HUES6 (cell line): ENCODE results near the gene KATNAL1.
A peak's percentile ranks its signal among the peaks of the same experiment; 100 is the strongest.

ENCODE experiments used
- H3K27ac ChIP-seq: 2 replicates; pipeline ENCODE4 v1.7.0; 2013; ENCODE audit warnings: low read depth, mild to moderate bottlenecking, low read length, inconsistent platforms
- H3K27me3 ChIP-seq: 2 replicates; pipeline ENCODE4 v1.6.1; 2013; ENCODE audit warnings: low read length; ENCODE audit not compliant: control insufficient read depth, insufficient read depth
- H3K36me3 ChIP-seq: 2 replicates; pipeline ENCODE4 v1.6.1; 2013; ENCODE audit warnings: low read length; ENCODE audit not compliant: control insufficient read depth, insufficient read depth
- H3K4me1 ChIP-seq: 2 replicates; pipeline ENCODE4 v1.6.1; 2013; ENCODE audit warnings: low read length; ENCODE audit not compliant: control insufficient read depth, insufficient read depth
- H3K4me3 ChIP-seq: 2 replicates; pipeline ENCODE4 v1.5.1; 2013; ENCODE audit warnings: low read depth, low read length
- H3K9ac ChIP-seq: one replicate; pipeline ENCODE4 v1.6.1; 2013; ENCODE audit warnings: mild to moderate bottlenecking, low read length
- H3K9me3 ChIP-seq: 2 replicates; pipeline ENCODE4 v1.6.1; 2013; ENCODE audit warnings: low read depth, low read length; ENCODE audit not compliant: control insufficient read depth, insufficient read depth

Gene KATNAL1

GRCh38 chr13:30307194-30307970 is at the start of gene KATNAL1:
KATNAL1 (minus strand) TSS chr13:30307551; CDS start chr13:30283777, 23,774 bp downstream.
- H3K9ac ChIP-seq: peak within 1 kb of the TSS; percentile 93
- H3K36me3 ChIP-seq: no peaks in the 10 kb centered on the region
- H3K9me3 ChIP-seq: no peaks in the 10 kb centered on the region
- H3K27ac ChIP-seq: peak within 1 kb of the TSS; percentile 91
- peak within 1 kb of the TSS; percentile 99 for H3K4me3 ChIP-seq
- H3K4me1 ChIP-seq: peaks cover 20% of the 10 kb centered on the region; the same call in 1 of the 2 replicates
- H3K27me3 ChIP-seq: no peaks in the 10 kb centered on the region

GRCh38 chr13:30355839-30356238 is 48.5 kb upstream of the KATNAL1 start:
- H3K4me3 ChIP-seq: no peak overlapping the region
- H3K9ac ChIP-seq: no peak overlapping the region
- H3K9me3 ChIP-seq: peaks cover 10% of the 10 kb centered on the region
- no peaks in the 10 kb centered on the region for H3K27me3 ChIP-seq
- no peak overlapping the region for H3K27ac ChIP-seq
- peaks cover 10% of the 10 kb centered on the region; the same call in 1 of the 2 replicates for H3K4me1 ChIP-seq
- H3K36me3 ChIP-seq: no peaks in the 10 kb centered on the region

- no peak overlapping the region for H3K4me3 ChIP-seq
- H3K9me3 ChIP-seq: peaks cover 10% of the 10 kb centered on the region
- peaks cover 10% of the 10 kb centered on the region; the same call in 1 of the 2 replicates for H3K4me1 ChIP-seq
- no peak overlapping the region for H3K9ac ChIP-seq
- H3K36me3 ChIP-seq: no peaks in the 10 kb centered on the region
- no peak overlapping the region for H3K27ac ChIP-seq
- no peaks in the 10 kb centered on the region for H3K27me3 ChIP-seq
These were observed 48.0 kb upstream of the KATNAL1 start for GRCh38 chr13:30355384-30355699.

GRCh38 chr13:30354493-30355383 is 47.4 kb upstream of the KATNAL1 start:
- Histone ChIP-seq H3K4me1 (peaks cover 10% of the 10 kb centered on the region; the same call in 1 of the 2 replicates), H3K9me3 (peaks cover 10% of the 10 kb centered on the region), H3K4me3 (no peak overlapping the region), H3K36me3 (no peaks in the 10 kb centered on the region), H3K27ac (no peak overlapping the region), H3K9ac (no peak overlapping the region), H3K27me3 (no peaks in the 10 kb centered on the region)

- Histone ChIP-seq H3K9me3 (peaks cover 10% of the 10 kb centered on the region), H3K27ac (no peak overlapping the region), H3K4me1 (peaks cover 10% of the 10 kb centered on the region; the same call in 1 of the 2 replicates)
These were observed 46.3 kb upstream of the KATNAL1 start for GRCh38 chr13:30353471-30354215.

GRCh38 chr13:30353060-30353459 is 45.7 kb upstream of the KATNAL1 start:
- Histone ChIP-seq H3K36me3 (no peaks in the 10 kb centered on the region), H3K9me3 (peaks cover 10% of the 10 kb centered on the region), H3K4me3 (no peak overlapping the region), H3K9ac (no peak overlapping the region), H3K27me3 (no peaks in the 10 kb centered on the region), H3K4me1 (peaks cover 10% of the 10 kb centered on the region; the same call in 1 of the 2 replicates), H3K27ac (no peak overlapping the region)

More at GRCh38 chr13:30353471-30354215, 46.3 kb upstream of the KATNAL1 start:
- Histone ChIP-seq H3K9ac (no peak overlapping the region), H3K4me3 (no peak overlapping the region), H3K36me3 (no peaks in the 10 kb centered on the region), H3K27me3 (no peaks in the 10 kb centered on the region)

- H3K9ac ChIP-seq: no peak overlapping the region
- H3K4me3 ChIP-seq: no peak overlapping the region
- no peaks in the 10 kb centered on the region for H3K27me3 ChIP-seq
- H3K27ac ChIP-seq: no peak overlapping the region
- H3K36me3 ChIP-seq: no peaks in the 10 kb centered on the region
- H3K9me3 ChIP-seq: peaks cover 10% of the 10 kb centered on the region
- peaks cover 10% of the 10 kb centered on the region; the same call in 1 of the 2 replicates for H3K4me1 ChIP-seq
These were observed 44.8 kb upstream of the KATNAL1 start for GRCh38 chr13:30352121-30352520.

GRCh38 chr13:30346789-30347167 is 39.4 kb upstream of the KATNAL1 start:
- no peaks in the 10 kb centered on the region for H3K9me3 ChIP-seq
- H3K36me3 ChIP-seq: no peaks in the 10 kb centered on the region
- H3K4me1 ChIP-seq: no peaks in the 10 kb centered on the region
- no peak overlapping the region for H3K27ac ChIP-seq
- H3K27me3 ChIP-seq: no peaks in the 10 kb centered on the region
- no peak overlapping the region for H3K4me3 ChIP-seq
- no peak overlapping the region for H3K9ac ChIP-seq

GRCh38 chr13:30346153-30346788 is 38.9 kb upstream of the KATNAL1 start:
- Histone ChIP-seq H3K9me3 (no peaks in the 10 kb centered on the region), H3K27ac (no peak overlapping the region), H3K4me1 (no peaks in the 10 kb centered on the region), H3K4me3 (no peak overlapping the region), H3K36me3 (no peaks in the 10 kb centered on the region), H3K27me3 (no peaks in the 10 kb centered on the region), H3K9ac (no peak overlapping the region)

GRCh38 chr13:30345426-30346100 is 38.2 kb upstream of the KATNAL1 start:
- no peak overlapping the region for H3K27ac ChIP-seq
- no peaks in the 10 kb centered on the region for H3K9me3 ChIP-seq
- no peak overlapping the region for H3K4me3 ChIP-seq
- no peaks in the 10 kb centered on the region for H3K36me3 ChIP-seq
- H3K4me1 ChIP-seq: no peaks in the 10 kb centered on the region; the same call in 1 of the 2 replicates
- H3K9ac ChIP-seq: no peak overlapping the region
- H3K27me3 ChIP-seq: no peaks in the 10 kb centered on the region
